ENCODE data around the gene EPHB2. TPM values are rescaled to one million over a fixed set of nuclear protein-coding genes. Genes with fewer than 3 reads are reported as not detected.

Gene EPHB2
- total and polyA plus RNA-seq, 9 donors: 2.5 to 55.1 (median 15.1) TPM

DNA sequence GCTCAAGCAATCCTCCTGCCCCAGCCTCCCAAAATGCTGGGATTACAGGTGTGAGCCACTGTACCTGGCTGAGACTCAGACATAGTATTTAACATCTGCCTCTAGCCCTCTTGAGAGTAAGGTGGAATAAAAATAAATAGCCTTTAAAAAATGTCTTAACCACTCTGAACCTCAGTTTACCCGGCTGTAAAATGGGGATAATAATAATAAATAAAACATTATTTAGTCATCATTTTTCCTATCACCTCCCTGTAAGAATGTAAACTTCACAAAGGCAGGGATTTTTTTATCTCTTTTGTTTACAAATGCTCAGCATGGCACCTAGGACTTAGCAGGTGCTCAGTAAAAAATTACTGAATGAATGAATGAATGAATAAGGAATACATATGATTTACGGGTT is 17.2 kb downstream of the EPHB2 start:
- H3K4me1 ChIP-seq (ENCODE audit: insufficient read depth): no peaks in the 10 kb centered on the region
- H3K9me3 ChIP-seq: no peaks in the 10 kb centered on the region
- 78 to 89% (median 83%) methylated on average over 2 of the region's 2 CpGs for WGBS, 3 donors
- intact Hi-C loops (cut with DNase I): no loop called here
- H3K27ac ChIP-seq: no peak overlapping the region
- DNase-seq: no peak
- TF ChIP-seq POLR2A (IDR thresholded peaks at IDR 0.05) (no peak), EP300 (IDR thresholded peaks at IDR 0.05) (no peak), CTCF (IDR thresholded peaks at IDR 0.05) (no peak)
- no peaks in the 10 kb centered on the region for H3K36me3 ChIP-seq
- no peaks in the 10 kb centered on the region for H3K27me3 ChIP-seq
- no peak overlapping the region for H3K4me3 ChIP-seq

DNA sequence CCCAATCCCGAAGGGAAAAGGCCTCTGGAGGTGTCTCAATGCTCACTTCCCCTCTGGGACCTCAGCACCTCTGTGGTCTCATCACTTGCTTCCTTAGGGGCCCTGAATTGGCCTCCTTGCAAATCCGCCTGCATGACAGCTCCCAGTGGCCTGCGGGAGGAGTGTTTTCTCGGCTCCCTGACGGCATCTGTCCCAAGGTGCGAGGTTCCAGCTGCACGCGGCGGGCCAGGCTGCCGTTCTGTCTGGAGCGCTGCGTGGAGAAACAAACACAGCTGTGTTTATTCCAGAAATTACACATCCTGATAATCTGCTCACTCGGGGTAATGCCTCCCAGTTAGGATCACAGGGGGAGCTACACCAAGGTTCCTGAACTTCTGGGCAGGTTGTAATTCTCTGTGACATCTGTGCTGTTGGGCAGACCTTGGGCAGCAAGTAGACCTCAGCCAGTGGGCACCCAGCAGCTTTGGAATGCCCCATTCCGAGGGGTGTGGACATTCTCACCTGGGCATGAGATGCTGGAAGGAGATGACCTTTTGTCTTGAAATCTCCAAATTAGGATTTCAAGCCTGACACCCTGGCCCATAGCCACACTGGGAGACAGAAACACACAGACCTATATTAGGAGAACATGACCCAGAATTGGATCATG is 18.2 kb downstream of the EPHB2 start:
- Histone ChIP-seq H3K36me3 (no peaks in the 10 kb centered on the region), H3K27me3 (no peaks in the 10 kb centered on the region), H3K9me3 (no peaks in the 10 kb centered on the region), H3K4me3 (no peak overlapping the region), H3K4me1 (ENCODE audit: insufficient read depth) (no peaks in the 10 kb centered on the region), H3K27ac (no peak overlapping the region)
- WGBS, 3 donors: 40 to 48% (median 44%) methylated on average over 14 of the region's 14 CpGs
- TF ChIP-seq POLR2A (IDR thresholded peaks at IDR 0.05) (no peak), EP300 (IDR thresholded peaks at IDR 0.05) (no peak), CTCF (IDR thresholded peaks at IDR 0.05) (no peak)
- no peak for DNase-seq
- intact Hi-C loops (cut with DNase I): no loop called here

GRCh38 chr1:22729400-22729773 is 18.7 kb downstream of the EPHB2 start:
- no peaks in the 10 kb centered on the region for H3K9me3 ChIP-seq
- H3K27me3 ChIP-seq: no peaks in the 10 kb centered on the region
- intact Hi-C loops (cut with DNase I): no loop called here
- H3K4me1 ChIP-seq (ENCODE audit: insufficient read depth): no peaks in the 10 kb centered on the region
- H3K36me3 ChIP-seq: no peaks in the 10 kb centered on the region
- WGBS, 3 donors: 95 to 100% (median 96%) methylated on average over 1 of the region's 1 CpG
- no peak for DNase-seq
- H3K4me3 ChIP-seq: no peak overlapping the region
- no peak for TF ChIP-seq EP300 (IDR thresholded peaks at IDR 0.05)
- no peak for TF ChIP-seq POLR2A (IDR thresholded peaks at IDR 0.05)
- no peak for TF ChIP-seq CTCF (IDR thresholded peaks at IDR 0.05)
- H3K27ac ChIP-seq: no peak overlapping the region

DNA sequence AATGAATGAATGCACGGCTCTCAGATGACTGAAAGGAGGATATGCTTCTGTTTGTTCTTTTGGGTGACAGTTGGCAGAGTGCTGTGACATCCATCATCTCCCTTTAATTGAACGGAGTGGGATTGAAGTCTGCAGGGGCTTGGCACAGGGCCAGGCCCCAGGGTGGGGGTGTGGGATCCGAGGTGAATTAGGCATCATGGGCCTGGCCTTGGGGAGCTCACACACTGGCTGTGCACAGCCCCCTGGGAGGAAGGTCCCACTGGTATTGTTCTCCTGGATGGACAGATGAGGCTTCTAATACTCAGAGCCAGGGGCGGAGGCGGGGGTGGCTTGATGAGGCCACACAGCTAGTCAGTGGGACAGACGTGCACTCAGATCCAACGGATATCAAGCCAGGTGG is 19.3 kb downstream of the EPHB2 start:
- H3K36me3 ChIP-seq: no peaks in the 10 kb centered on the region
- 75 to 78% (median 76%) methylated on average over 7 of the region's 7 CpGs for WGBS, 3 donors
- no peak overlapping the region for H3K27ac ChIP-seq
- H3K4me1 ChIP-seq (ENCODE audit: insufficient read depth): no peaks in the 10 kb centered on the region
- no peaks in the 10 kb centered on the region for H3K9me3 ChIP-seq
- no peak for DNase-seq
- intact Hi-C loops (cut with DNase I): no loop called here
- no peaks in the 10 kb centered on the region for H3K27me3 ChIP-seq
- no peak overlapping the region for H3K4me3 ChIP-seq
- TF ChIP-seq EP300 (IDR thresholded peaks at IDR 0.05): no peak

- peak in 1 of 5 donors; percentile 53 for DNase-seq
- Histone ChIP-seq H3K27ac (peak overlapping the region in 1 of 2 donors; percentile 29), H3K9me3 (no peaks in the 10 kb centered on the region), H3K4me3 (no peak overlapping the region), H3K36me3 (no peaks in the 10 kb centered on the region), H3K4me1 (ENCODE audit: insufficient read depth) (no peaks in the 10 kb centered on the region), H3K27me3 (no peaks in the 10 kb centered on the region)
- TF ChIP-seq POLR2A (IDR thresholded peaks at IDR 0.05) (no peak), EP300 (IDR thresholded peaks at IDR 0.05) (no peak), CTCF (IDR thresholded peaks at IDR 0.05) (no peak)
- intact Hi-C loops (cut with DNase I): no loop called here
- WGBS, 3 donors: 44 to 49% (median 48%) methylated on average over 12 of the region's 12 CpGs
Observed at GRCh38 chr1:22731924-22732720, 21.5 kb downstream of the EPHB2 start.
